B cell (primary cell): Measurements from ENCODE around the gene LRIT1.

Source experiments
- CTCF ChIP-seq: fragments of 200-600 bp; IDR thresholded peaks from one replicate; pipeline ENCODE4 v1.8.0; 2022; ENCODE audit warnings: antibody characterized with exemption, mild to moderate bottlenecking
- EZH2 ChIP-seq: IDR thresholded peaks from 2 replicates; pipeline ENCODE4 v1.6.1; 2012; ENCODE audit warnings: borderline replicate concordance, low read depth, mild to moderate bottlenecking, moderate library complexity, low read length; ENCODE audit not compliant: insufficient read depth, poor library complexity, severe bottlenecking

- TF ChIP-seq CTCF = no peak
- no peak for TF ChIP-seq EZH2
Observed at GRCh38 chr10:84193327-84193726, 48.0 kb downstream of the LRIT1 start.
